GM19452 (cell line): ENCODE measurements around the gene ATP1A4.

Experiments used
- ATAC-seq: cut with Tn5 transposase; IDR thresholded peaks from one replicate; pipeline ENCODE4 v1.9.1; 2021; ENCODE audit not compliant: unreplicated experiment

ATP1A4 gene

GRCh38 chr1:160144921-160145320, 6.5 kb upstream of the ATP1A4 start:
- ATAC-seq = no peak

- no peak for ATAC-seq
Observed at GRCh38 chr1:160146107-160146506, 5.3 kb upstream of the ATP1A4 start.

DNA sequence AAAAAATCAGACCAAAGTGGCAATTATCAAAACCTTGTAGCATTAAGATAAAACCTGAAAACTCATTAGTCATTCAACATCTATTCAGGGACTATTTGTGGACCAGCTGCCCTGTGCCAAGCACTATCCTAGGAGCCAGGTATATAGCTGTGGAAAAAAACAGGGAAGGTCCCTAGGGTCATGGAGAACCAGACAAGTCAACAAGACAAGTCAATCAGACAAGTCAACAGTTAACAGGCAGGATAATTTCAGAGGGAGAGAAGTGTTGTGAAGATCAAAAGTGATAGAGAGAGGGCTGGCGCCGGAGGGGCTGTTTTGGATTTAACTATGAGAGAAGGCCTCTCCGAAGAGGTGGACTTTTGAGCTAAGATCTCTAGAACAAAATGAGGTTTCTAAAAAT, 3.3 kb upstream of the ATP1A4 start:
- no peak for ATAC-seq

DNA sequence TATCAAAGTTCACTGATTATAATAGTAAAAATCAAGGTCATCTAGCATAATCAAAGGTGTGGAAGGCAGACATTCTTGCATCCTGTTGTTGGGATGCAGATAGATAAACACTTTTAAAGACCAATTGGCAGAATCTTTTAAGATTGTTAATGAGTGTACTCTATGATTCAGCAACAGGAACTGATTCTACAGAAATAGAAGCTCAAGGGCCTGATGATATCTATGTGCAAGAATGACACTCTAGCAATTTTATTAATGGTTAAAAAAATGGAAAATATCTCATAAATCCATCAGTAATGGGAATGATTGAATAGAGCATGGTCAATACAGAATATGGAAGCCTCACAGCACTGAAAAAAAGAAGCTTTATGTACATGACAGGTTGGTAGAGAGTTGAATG, 2.2 kb upstream of the ATP1A4 start:
- ATAC-seq = no peak

- no peak for ATAC-seq
Observed at GRCh38 chr1:160149716-160150115, 1.7 kb upstream of the ATP1A4 start.

DNA sequence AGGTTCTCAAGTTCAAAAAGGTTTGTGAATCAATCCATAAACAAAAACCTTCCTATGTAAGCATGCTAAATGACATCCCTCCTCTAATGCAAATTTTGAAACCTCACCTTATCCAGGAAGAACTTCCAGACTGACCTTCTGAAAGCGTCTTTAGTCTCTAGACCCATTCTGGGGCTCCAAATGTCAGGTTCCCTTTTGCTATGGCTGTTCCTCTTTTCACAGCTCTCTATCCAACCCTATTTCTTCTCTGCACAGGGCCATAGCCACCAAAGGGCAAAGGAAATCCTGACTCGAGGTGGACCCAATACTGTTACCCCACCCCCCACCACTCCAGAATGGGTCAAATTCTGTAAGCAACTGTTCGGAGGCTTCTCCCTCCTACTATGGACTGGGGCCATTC, 3.4 kb downstream of the ATP1A4 start:
- no peak for ATAC-seq

GRCh38 chr1:160156361-160156760, 5.0 kb downstream of the ATP1A4 start:
- no peak for ATAC-seq

DNA sequence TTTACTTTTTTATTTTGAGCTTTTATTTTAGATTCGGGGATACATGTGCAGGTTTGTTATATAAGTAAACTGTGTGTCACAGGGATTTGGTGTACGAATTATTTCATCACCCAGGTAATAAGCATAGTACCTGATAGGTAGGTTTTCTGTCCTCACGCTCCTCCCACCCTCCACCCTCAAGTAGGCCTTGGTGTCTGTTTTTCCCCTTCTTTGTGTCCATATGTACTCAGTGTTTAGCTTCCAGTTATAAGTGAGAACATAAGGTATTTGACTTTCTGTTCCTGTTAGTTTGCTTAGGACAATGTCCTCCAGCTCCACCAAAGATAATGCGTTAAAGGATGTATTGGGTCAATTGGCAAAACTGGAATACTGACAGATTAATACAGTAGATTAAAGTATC, 5.8 kb downstream of the ATP1A4 start:
- no peak for ATAC-seq

DNA sequence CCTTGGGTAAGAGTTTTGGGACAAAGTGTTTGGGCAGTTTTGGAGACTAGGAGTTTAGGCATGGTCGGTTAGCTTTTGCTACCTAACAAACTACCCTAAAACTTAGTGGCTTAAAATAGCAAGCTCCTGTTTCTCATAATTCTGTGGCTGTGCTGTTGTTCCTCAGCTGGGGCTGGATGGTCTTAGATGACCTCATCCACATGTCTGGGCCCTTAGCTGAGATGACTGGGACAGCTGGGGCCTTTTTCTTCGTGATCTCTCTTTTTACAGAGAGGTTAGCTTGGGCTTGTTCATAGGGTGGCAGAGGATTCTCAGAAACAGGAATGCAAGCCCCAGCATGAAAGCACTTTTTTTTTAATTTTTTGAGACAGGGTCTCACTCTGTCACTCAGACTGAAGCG, 6.6 kb downstream of the ATP1A4 start:
- ATAC-seq = no peak

DNA sequence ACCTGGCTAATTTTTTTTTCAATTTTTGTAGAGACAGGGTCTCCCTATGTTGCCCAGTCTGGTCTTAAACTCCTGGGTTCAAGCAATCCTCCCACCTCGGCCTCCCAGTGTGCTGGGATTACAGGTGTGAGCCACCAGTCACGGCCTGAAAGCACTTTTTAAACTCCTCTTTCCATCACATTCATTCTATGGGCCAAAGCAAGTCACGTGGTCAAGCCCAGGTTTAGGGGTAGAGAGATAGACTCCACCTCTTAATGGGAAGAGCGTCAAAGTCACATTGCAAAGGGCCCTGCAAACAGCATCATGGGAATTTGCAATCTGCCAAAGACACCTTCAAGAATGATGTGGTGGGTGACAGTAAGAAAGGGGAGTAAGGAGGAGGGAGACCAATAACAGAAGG, 7.1 kb downstream of the ATP1A4 start:
- ATAC-seq = no peak

DNA sequence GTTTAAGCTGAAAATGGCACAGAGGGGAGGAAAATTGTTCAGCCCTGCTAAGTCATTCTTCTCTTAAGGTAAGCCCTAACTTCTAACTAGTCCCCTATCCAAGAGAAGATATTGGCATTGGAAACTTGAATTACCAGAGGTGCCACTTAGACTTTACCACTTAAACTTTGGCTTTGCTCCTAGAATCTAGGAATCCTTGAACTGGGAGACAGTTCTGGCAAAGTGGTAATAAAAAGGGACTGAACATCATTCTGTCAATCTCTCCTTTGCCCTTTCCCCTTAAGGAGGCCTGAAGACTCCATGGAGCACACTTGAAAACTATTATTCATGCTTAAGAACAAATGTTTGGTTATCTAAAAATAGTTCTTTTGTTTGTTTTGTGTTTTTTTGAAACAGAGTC, 8.4 kb downstream of the ATP1A4 start:
- ATAC-seq = no peak

DNA sequence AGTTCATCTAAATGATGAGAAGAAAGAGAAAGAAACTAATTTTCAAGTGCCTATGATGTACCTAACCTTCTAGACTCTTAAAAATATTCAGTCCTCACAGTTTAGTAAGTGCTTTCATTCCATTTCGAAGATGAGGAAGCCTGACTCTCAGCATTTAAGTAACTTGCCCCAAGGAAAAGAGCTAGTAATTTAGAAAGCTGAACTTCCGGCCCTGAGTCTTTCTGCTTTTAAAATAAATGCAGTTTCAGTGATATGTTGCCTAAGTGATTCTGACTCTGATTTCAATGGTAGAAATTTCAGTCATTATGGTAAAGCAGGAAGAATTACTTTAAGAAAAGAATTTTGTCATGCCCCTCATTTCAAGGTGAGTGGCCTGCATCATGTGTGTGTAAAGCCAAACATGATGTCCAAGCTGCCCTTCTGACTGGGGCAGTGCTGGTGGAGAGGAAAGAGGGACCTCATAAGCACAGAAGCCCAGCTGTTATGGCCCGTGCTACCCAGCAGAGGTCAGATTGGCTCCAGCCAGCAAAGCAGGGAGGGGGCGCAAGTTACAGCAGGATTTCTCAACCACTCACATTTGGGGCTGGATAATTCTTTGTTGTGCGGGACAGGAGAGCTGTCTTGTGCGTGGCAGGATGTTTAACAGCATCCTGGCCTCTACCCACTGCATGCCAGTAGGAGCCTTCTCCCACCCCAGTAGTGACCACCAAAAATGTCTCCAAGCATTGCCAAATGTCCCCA, 10.7 kb downstream of the ATP1A4 start:
- ATAC-seq = no peak

DNA sequence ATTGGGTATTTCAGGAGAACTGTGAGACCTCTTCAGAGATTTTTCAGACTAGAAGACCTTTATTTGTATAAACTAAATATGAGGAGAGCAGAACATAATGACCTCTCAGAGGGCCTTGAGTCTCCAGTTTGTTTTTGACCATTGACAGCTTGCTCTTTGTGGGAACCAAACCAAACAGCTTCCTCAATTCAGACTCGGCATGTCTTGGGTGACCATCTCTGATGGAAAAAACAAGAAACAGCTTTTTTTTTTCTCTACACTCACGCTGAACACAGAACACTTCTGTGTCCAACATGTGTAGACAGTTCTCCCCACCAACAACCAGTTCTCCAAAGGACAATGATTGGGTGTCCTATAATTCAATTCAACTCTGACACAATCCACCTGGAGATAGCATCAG, 11.5 kb downstream of the ATP1A4 start:
- ATAC-seq = no peak

GRCh38 chr1:160163615-160164014, 12.2 kb downstream of the ATP1A4 start:
- ATAC-seq = no peak

- ATAC-seq = no peak
Observed at GRCh38 chr1:160164121-160164520, 12.7 kb downstream of the ATP1A4 start.

DNA sequence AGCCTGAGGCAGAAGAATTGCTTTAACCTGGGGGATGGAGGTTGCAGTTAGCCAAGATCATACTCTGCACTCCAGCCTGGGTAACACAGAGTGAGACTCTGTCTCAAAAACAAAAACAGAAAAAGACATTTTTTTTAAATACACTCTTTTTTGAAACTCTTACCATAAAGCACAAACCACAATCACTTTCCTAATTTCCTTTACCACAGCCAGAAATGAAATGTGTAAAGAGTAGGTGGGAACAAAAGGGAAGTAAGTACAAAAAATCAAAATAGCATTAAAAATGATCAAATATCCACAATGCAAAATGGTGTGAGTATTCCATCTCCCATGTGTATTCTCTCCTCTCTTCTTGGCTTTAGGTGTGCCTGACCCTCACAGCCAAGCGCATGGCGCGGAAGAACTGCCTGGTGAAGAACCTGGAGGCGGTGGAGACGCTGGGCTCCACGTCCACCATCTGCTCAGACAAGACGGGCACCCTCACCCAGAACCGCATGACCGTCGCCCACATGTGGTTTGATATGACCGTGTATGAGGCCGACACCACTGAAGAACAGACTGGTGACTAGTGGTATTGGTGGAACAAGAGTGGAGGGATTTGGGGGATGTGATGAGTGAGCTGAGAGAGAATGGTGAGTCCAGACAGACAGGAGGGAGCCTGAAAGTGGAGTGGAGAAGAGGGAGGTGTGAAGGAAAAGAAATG, 14.9 kb downstream of the ATP1A4 start:
- ATAC-seq = no peak

DNA sequence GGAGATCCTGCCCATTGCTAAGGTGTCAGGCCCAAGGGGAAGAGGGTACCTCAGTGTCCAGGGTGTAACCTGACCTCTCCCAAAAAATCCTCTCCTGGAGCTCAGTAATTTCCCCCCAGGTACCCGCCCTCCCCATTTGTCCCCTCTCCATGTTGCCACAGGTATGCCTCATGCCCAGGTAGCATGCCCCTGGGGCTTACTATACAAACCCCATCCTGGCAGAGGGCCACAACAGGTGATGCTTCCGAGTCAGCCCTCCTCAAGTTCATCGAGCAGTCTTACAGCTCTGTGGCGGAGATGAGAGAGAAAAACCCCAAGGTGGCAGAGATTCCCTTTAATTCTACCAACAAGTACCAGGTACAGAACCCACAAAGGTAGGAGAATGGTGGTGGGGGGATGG, 15.7 kb downstream of the ATP1A4 start:
- ATAC-seq = no peak

GRCh38 chr1:160167580-160167979, 16.2 kb downstream of the ATP1A4 start:
- no peak for ATAC-seq

DNA sequence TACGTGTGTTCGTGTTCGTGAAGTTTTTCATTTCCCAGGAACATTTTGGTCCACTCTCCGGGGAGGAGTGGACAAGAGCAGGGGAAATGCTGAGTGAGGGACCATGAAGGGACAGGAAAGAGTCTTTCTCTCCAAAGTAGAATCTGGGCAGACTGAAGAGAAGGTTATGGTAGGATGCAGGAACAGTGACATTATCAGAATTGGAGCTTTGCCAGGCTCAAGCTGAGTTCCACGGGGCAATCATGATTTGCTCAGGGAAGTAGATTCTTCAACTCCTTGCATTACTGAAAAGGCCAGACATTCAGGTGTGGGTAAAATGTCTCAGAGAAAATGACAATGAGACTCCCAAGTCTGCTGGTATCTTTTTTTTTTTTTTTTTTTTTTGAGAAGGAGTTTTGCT, 16.6 kb downstream of the ATP1A4 start:
- no peak for ATAC-seq

GRCh38 chr1:160168609-160169369, 17.4 kb downstream of the ATP1A4 start:
- ATAC-seq = no peak

GRCh38 chr1:160169553-160170399, 18.4 kb downstream of the ATP1A4 start:
- peak; percentile 76 for ATAC-seq
